GM23338 (cell line): ENCODE data around the gene NVL. TPM values are rescaled to one million over a fixed set of nuclear protein-coding genes. Genes with fewer than 3 reads are reported as not detected.

Experiments used
- ATAC-seq: fragments of 200-7000 bp; cut with Tn5 transposase; 3 replicates; pipeline ENCODE4 v1.9.1; 2020
- DNase-seq: peaks from one replicate; pipeline ENCODE4 v3.0.0-alpha.2; 2015; ENCODE audit warnings: low spot score
- H2AFZ ChIP-seq: fragments of 200-600 bp; sonication (generic); 2 replicates; pipeline ENCODE4 v1.8.0; 2016; ENCODE audit warnings: antibody characterized with exemption, mild to moderate bottlenecking, moderate library complexity
- H3F3A ChIP-seq: fragments of 200-600 bp; sonication (generic); replicated peaks from 2 replicates; pipeline ENCODE4 v1.8.0; 2017; ENCODE audit warnings: antibody characterized with exemption, mixed run types, low read depth
- H3K27ac ChIP-seq: fragments of 200-600 bp; sonication (generic); 2 replicates; pipeline ENCODE4 v1.6.1; 2016; ENCODE audit warnings: low read depth
- H3K27me3 ChIP-seq: fragments of 200-600 bp; sonication (generic); 2 replicates; pipeline ENCODE4 v1.8.0; 2016; ENCODE audit warnings: mild to moderate bottlenecking, mixed run types, moderate library complexity; ENCODE audit not compliant: insufficient read depth
- H3K36me3 ChIP-seq: fragments of 200-600 bp; sonication (generic); 2 replicates; pipeline ENCODE4 v1.8.0; 2016; ENCODE audit warnings: mild to moderate bottlenecking; ENCODE audit not compliant: insufficient read depth
- H3K4me1 ChIP-seq: fragments of 200-600 bp; sonication (generic); 2 replicates; pipeline ENCODE4 v1.8.0; 2016; ENCODE audit warnings: mild to moderate bottlenecking, moderate library complexity; ENCODE audit not compliant: insufficient read depth
- H3K4me2 ChIP-seq: fragments of 200-600 bp; sonication (generic); 2 replicates; pipeline ENCODE4 v1.7.1; 2017; ENCODE audit warnings: mixed run types
- H3K4me3 ChIP-seq: fragments of 200-600 bp; sonication (generic); 2 replicates; pipeline ENCODE4 v1.6.1; 2016; ENCODE audit warnings: mixed run types
- H3K79me2 ChIP-seq: fragments of 200-600 bp; sonication (generic); replicated peaks from 2 replicates; pipeline ENCODE4 v1.8.0; 2017; ENCODE audit warnings: mild to moderate bottlenecking; ENCODE audit not compliant: insufficient read depth
- H3K9me2 ChIP-seq: fragments of 200-600 bp; sonication (generic); 2 replicates; pipeline ENCODE4 v1.8.0; 2017; ENCODE audit not compliant: insufficient read depth
- H4K20me1 ChIP-seq: fragments of 200-600 bp; sonication (generic); replicated peaks from 2 replicates; pipeline ENCODE4 v1.8.0; 2017; ENCODE audit warnings: mild to moderate bottlenecking; ENCODE audit not compliant: insufficient read depth
- H3K27ac Mint-ChIP-seq: 2 replicates; pipeline ENCODE4 v1.8.0; 2020; ENCODE audit warnings: inconsistent platforms, mild to moderate bottlenecking, moderate library complexity, mixed read lengths
- H3K27me3 Mint-ChIP-seq: 3 replicates; pipeline ENCODE4 v1.8.0; 2022; ENCODE audit warnings: low read depth, mild to moderate bottlenecking, moderate library complexity, mixed read lengths, inconsistent platforms; ENCODE audit not compliant: insufficient read depth, poor library complexity
- H3K36me3 Mint-ChIP-seq: 3 replicates; pipeline ENCODE4 v1.8.0; 2021; ENCODE audit warnings: low read depth, mild to moderate bottlenecking, inconsistent platforms, moderate library complexity, mixed read lengths
- H3K4me1 Mint-ChIP-seq: 3 replicates; pipeline ENCODE4 v1.8.0; 2020; ENCODE audit warnings: mild to moderate bottlenecking, inconsistent platforms, mixed read lengths
- H3K4me3 Mint-ChIP-seq: 3 replicates; pipeline ENCODE4 v1.8.0; 2021; ENCODE audit warnings: moderate library complexity, mild to moderate bottlenecking, inconsistent platforms, mixed read lengths
- H3K9me3 Mint-ChIP-seq: 3 replicates; pipeline ENCODE4 v1.8.0; 2020; ENCODE audit warnings: moderate library complexity, mild to moderate bottlenecking, inconsistent platforms, mixed read lengths
- CREB1 ChIP-seq: fragments of 250-450 bp; sonication (Bioruptor Pico); IDR thresholded peaks from 2 replicates; pipeline ENCODE4 v1.5.0; 2020; ENCODE audit warnings: low read depth, mild to moderate bottlenecking, moderate library complexity
- CTCF ChIP-seq, 2 experiments: fragments of 200-600 bp in 1 of 2; sonication (generic) in 1 of 2; conservative IDR thresholded peaks; 2 replicates each; pipeline versions ENCODE4 v1.5.1 to v1.6.1; 2016 to 2017; ENCODE audit warnings: antibody characterized with exemption in 2 of 2, low read depth in 2 of 2, mild to moderate bottlenecking in 2 of 2, moderate library complexity in 1 of 2
- ETS1 ChIP-seq: IDR thresholded peaks from 2 replicates; pipeline ENCODE4 v1.6.1; 2016; ENCODE audit warnings: antibody characterized with exemption
- EZH2 ChIP-seq: fragments of 200-600 bp; sonication (generic); IDR thresholded peaks from one replicate; pipeline ENCODE4 v1.8.0; 2017; ENCODE audit warnings: antibody characterized with exemption, mild to moderate bottlenecking, low read depth; ENCODE audit not compliant: unreplicated experiment
- EZH2phosphoT487 ChIP-seq: fragments of 200-600 bp; sonication (generic); IDR thresholded peaks from one replicate; pipeline ENCODE4 v1.8.1; 2018; ENCODE audit warnings: antibody characterized with exemption; ENCODE audit not compliant: unreplicated experiment
- JUNB ChIP-seq: IDR thresholded peaks from one replicate; pipeline ENCODE4 v1.6.1; 2016; ENCODE audit warnings: antibody characterized with exemption; ENCODE audit not compliant: unreplicated experiment
- NANOG ChIP-seq: IDR thresholded peaks from 2 replicates; pipeline ENCODE4 v1.6.1; 2016; ENCODE audit warnings: antibody characterized with exemption, borderline replicate concordance
- POLR2AphosphoS5 ChIP-seq: IDR thresholded peaks from 2 replicates; pipeline ENCODE4 v1.6.1; 2016; ENCODE audit warnings: antibody characterized with exemption, low read depth
- STAT1 ChIP-seq: IDR thresholded peaks from one replicate; pipeline ENCODE4 v1.6.1; 2016; ENCODE audit warnings: antibody characterized with exemption; ENCODE audit not compliant: unreplicated experiment
- ZNF114 ChIP-seq: fragments of 250-450 bp; sonication (Bioruptor Pico); IDR thresholded peaks from 2 replicates; pipeline ENCODE4 v1.5.0; 2020; ENCODE audit warnings: mild to moderate bottlenecking, moderate library complexity
- ZNF331 ChIP-seq: fragments of 250-450 bp; sonication (Bioruptor Pico); IDR thresholded peaks from 2 replicates; pipeline ENCODE4 v1.5.0; 2020; ENCODE audit warnings: low read depth, mild to moderate bottlenecking, moderate library complexity
- ZNF462 ChIP-seq: fragments of 250-450 bp; sonication (Bioruptor Pico); IDR thresholded peaks from 2 replicates; pipeline ENCODE4 v1.5.0; 2020; ENCODE audit warnings: mild to moderate bottlenecking, moderate library complexity
- polyA plus RNA-seq: library from polyadenylated mRNA; unstranded; fragments of >200 nt; fragmentation: Nextera tagmentation; extraction: Ambion mirVana; gene quantifications from 2 replicates; pipeline ENCODE4 v1.2.1, GENCODE V29; 2016
- total RNA-seq: library from RNA; depleted of rRNA; stranded (reverse); fragments of >200 nt; shearing (Covaris generic); gene quantifications from 2 replicates; pipeline ENCODE4 v1.2.3, GENCODE V29; 2014
- TF ChIP-seq, protein P1 (sequence below): IDR thresholded peaks from one replicate; pipeline ENCODE4 v1.6.1; 2018; ENCODE audit warnings: antibody characterized with exemption; ENCODE audit not compliant: unreplicated experiment

Gene NVL
- total and polyA plus RNA-seq, 2 experiments from 2014 or later, result 44.4 to 71.7 TPM

- Histone ChIP-seq H2AFZ (no peak overlapping the region), H3K4me3 (no peak overlapping the region), H3K4me1 (no peaks in the 10 kb centered on the region), H3K27ac (0 out of 2 replicates have a peak overlapping the region, but pooled peaks have one; percentile 39), H3K9me2 (no peaks in the 10 kb centered on the region), H3K79me2 (peaks cover 50% of the 10 kb centered on the region), H3K36me3 (no peaks in the 10 kb centered on the region), H3K27me3 (no peaks in the 10 kb centered on the region), H4K20me1 (peaks cover 15% of the 10 kb centered on the region; the same call in 1 of the 2 replicates), H3F3A (0 out of 2 replicates have a peak, but pooled peaks cover 9% of the 10 kb centered on the region), H3K4me2 (no peak overlapping the region)
- DNase-seq, result no peak
- H3K4me3 Mint-ChIP-seq, result no peak overlapping the region
- peaks cover 34% of the 10 kb centered on the region for H3K36me3 Mint-ChIP-seq
- no peak overlapping the region for H3K27ac Mint-ChIP-seq
- H3K4me1 Mint-ChIP-seq, result peaks cover 4% of the 10 kb centered on the region
- ATAC-seq, result no peak
- no peaks in the 10 kb centered on the region for H3K9me3 Mint-ChIP-seq
- no peaks in the 10 kb centered on the region for H3K27me3 Mint-ChIP-seq
- TF ChIP-seq ZNF462 (CRISPR knock-in tag), result no peak
- TF ChIP-seq ZNF114 (CRISPR knock-in tag), result no peak
- TF ChIP-seq STAT1, result no peak
- TF ChIP-seq CREB1 (CRISPR knock-in tag), result no peak
- TF ChIP-seq ZNF331 (CRISPR knock-in tag), result no peak
- no peak for TF ChIP-seq JUNB
- no peak for TF ChIP-seq ETS1
- TF ChIP-seq CTCF (conservative IDR thresholded peaks at IDR 0.05; ENCODE audit: low read depth in 2 of 2), result no peak
- no peak for TF ChIP-seq POLR2AphosphoS5
- TF ChIP-seq EZH2phosphoT487, result no peak
- no peak for TF ChIP-seq EZH2
- TF ChIP-seq NANOG, result no peak
- TF ChIP-seq, protein P1, sequence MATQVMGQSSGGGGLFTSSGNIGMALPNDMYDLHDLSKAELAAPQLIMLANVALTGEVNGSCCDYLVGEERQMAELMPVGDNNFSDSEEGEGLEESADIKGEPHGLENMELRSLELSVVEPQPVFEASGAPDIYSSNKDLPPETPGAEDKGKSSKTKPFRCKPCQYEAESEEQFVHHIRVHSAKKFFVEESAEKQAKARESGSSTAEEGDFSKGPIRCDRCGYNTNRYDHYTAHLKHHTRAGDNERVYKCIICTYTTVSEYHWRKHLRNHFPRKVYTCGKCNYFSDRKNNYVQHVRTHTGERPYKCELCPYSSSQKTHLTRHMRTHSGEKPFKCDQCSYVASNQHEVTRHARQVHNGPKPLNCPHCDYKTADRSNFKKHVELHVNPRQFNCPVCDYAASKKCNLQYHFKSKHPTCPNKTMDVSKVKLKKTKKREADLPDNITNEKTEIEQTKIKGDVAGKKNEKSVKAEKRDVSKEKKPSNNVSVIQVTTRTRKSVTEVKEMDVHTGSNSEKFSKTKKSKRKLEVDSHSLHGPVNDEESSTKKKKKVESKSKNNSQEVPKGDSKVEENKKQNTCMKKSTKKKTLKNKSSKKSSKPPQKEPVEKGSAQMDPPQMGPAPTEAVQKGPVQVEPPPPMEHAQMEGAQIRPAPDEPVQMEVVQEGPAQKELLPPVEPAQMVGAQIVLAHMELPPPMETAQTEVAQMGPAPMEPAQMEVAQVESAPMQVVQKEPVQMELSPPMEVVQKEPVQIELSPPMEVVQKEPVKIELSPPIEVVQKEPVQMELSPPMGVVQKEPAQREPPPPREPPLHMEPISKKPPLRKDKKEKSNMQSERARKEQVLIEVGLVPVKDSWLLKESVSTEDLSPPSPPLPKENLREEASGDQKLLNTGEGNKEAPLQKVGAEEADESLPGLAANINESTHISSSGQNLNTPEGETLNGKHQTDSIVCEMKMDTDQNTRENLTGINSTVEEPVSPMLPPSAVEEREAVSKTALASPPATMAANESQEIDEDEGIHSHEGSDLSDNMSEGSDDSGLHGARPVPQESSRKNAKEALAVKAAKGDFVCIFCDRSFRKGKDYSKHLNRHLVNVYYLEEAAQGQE, result no peak
These were observed 137.7 kb downstream of the NVL start for GRCh38 chr1:224192082-224192788.
